Muscle layer of colon (tissue), 2 donors: ENCODE results near the gene ADRA2B.
"Not testable (repeated sequence)": the region's sequence is repeated elsewhere in the genome, so short reads cannot be mapped to it uniquely, and the experiment has no call there.

Source experiments
- H3K27ac ChIP-seq: one replicate; pipeline ENCODE4 v1.7.0; 2013; ENCODE audit warnings: low read depth, mild to moderate bottlenecking, low read length, moderate library complexity
- H3K27me3 ChIP-seq, 2 donors: one replicate each; pipeline ENCODE4 v1.7.0; 2013; ENCODE audit warnings: low read length in 2 of 2, mild to moderate bottlenecking in 2 of 2; ENCODE audit not compliant: insufficient read depth in 2 of 2, control insufficient read depth in 1 of 2
- H3K36me3 ChIP-seq: one replicate; pipeline ENCODE4 v1.7.0; 2013; ENCODE audit warnings: mild to moderate bottlenecking, low read length; ENCODE audit not compliant: insufficient read depth
- H3K4me1 ChIP-seq: one replicate; pipeline ENCODE4 v1.7.0; 2013; ENCODE audit warnings: mild to moderate bottlenecking, low read length; ENCODE audit not compliant: insufficient read depth
- H3K4me3 ChIP-seq, 2 donors: one replicate each; pipeline ENCODE4 v1.7.0; 2013; ENCODE audit warnings: low read length in 2 of 2, low read depth in 1 of 2, mild to moderate bottlenecking in 1 of 2, moderate library complexity in 1 of 2
- H3K9ac ChIP-seq: one replicate; pipeline ENCODE4 v1.7.0; 2013; ENCODE audit warnings: low read length
- H3K9me3 ChIP-seq: one replicate; pipeline ENCODE4 v1.7.0; 2013; ENCODE audit warnings: mild to moderate bottlenecking, low read length
- donor health status: abdominal sarcoma.
- donor health status: Adenocarcinoma of cecum.

ADRA2B gene

DNA sequence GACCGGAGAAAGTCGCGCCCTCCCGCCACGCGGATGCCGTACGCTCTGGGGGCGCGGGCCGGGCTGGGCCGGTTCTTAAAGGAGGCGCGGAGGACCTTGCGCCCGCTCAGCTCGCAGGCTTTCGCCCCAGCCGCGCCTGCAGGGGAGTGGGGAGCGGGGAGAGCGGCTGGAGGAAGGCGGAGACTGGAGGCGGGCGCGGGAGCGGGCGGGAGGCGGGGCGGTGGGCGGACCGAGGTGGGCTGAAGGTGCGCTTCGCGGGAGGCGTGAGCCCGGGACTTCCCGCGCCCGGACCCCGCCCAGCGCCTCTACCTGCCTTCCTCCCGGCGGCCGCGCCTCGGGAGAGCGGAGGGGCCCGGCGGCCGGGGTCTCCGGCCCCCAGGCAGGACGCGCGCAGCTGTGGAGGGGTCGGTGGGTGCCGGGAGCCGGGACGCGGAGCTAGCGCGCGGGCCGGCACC lies at the start of gene ADRA2B:
ADRA2B (minus strand) TSS at position 148 of the 455 bp plus-strand sequence. CDS start 422 bp downstream, outside the sequence.
- Histone ChIP-seq H3K9ac (no peak within 1 kb of the TSS), H3K9me3 (no peaks in the 10 kb centered on the region), H3K4me1 (peaks cover 4% of the 10 kb centered on the region), H3K4me3 (peak within 1 kb of the TSS; percentile 18 to 32), H3K36me3 (no peaks in the 10 kb centered on the region), H3K27ac (no peak within 1 kb of the TSS), H3K27me3 (peaks cover 9 to 29% of the 10 kb centered on the region in 2 donors)

GRCh38 chr2:96164459-96165184 lies 48.3 kb upstream of the ADRA2B start:
- Histone ChIP-seq H3K4me3 (no peak overlapping the region), H3K27me3 (no peaks in the 10 kb centered on the region), H3K4me1 (no peaks in the 10 kb centered on the region), H3K9me3 (no peaks in the 10 kb centered on the region), H3K36me3 (no peaks in the 10 kb centered on the region), H3K9ac (no peak overlapping the region), H3K27ac (no peak overlapping the region)

GRCh38 chr2:96163768-96164429 lies 47.5 kb upstream of the ADRA2B start:
- no peaks in the 10 kb centered on the region for H3K4me1 ChIP-seq
- no peak overlapping the region for H3K4me3 ChIP-seq
- no peak overlapping the region for H3K9ac ChIP-seq
- no peak overlapping the region for H3K27ac ChIP-seq
- no peaks in the 10 kb centered on the region for H3K9me3 ChIP-seq
- H3K36me3 ChIP-seq = no peaks in the 10 kb centered on the region
- no peaks in the 10 kb centered on the region for H3K27me3 ChIP-seq

GRCh38 chr2:96163415-96163767 lies 47.0 kb upstream of the ADRA2B start:
- H3K27ac ChIP-seq = no peak overlapping the region
- no peaks in the 10 kb centered on the region for H3K27me3 ChIP-seq
- no peaks in the 10 kb centered on the region for H3K9me3 ChIP-seq
- no peaks in the 10 kb centered on the region for H3K4me1 ChIP-seq
- no peak overlapping the region for H3K9ac ChIP-seq
- H3K36me3 ChIP-seq = no peaks in the 10 kb centered on the region
- H3K4me3 ChIP-seq = no peak overlapping the region

- Histone ChIP-seq H3K36me3 (no peaks in the 10 kb centered on the region), H3K27ac (no peak overlapping the region), H3K4me1 (no peaks in the 10 kb centered on the region), H3K9me3 (no peaks in the 10 kb centered on the region), H3K4me3 (no peak overlapping the region), H3K27me3 (no peaks in the 10 kb centered on the region), H3K9ac (no peak overlapping the region)
Measured at GRCh38 chr2:96161898-96162297, 45.5 kb upstream of the ADRA2B start.

DNA sequence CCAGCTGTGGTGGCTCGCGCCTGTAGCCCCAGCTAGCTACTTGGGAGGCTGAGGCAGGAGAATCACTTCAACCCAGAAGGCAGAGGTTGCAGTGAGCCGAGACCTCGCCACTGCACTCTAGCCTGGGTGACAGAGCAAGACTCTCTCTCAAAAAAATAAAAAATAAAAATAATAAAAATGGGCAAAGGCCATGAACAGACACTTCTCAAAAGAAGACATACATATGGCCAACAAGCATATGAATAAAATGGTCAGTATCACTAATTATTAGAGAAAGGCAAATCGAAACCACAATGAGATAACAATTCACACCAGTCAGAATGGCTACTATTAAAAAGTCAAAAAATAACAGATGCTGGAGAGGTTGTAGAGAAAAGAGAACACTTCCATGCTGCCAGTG lies 44.0 kb upstream of the ADRA2B start:
- not testable (repeated sequence) for H3K4me1 ChIP-seq, H3K27ac ChIP-seq, H3K9ac ChIP-seq

GRCh38 chr2:96159084-96159830 lies 42.9 kb upstream of the ADRA2B start:
- H3K9ac ChIP-seq = no peak overlapping the region
- no peak overlapping the region for H3K4me3 ChIP-seq
- no peak overlapping the region for H3K27ac ChIP-seq
- no peaks in the 10 kb centered on the region for H3K9me3 ChIP-seq
- H3K27me3 ChIP-seq = no peaks in the 10 kb centered on the region
- no peaks in the 10 kb centered on the region for H3K4me1 ChIP-seq
- no peaks in the 10 kb centered on the region for H3K36me3 ChIP-seq

More for the DNA sequence above, 44.0 kb upstream of the ADRA2B start:
- H3K36me3 ChIP-seq, H3K4me3 ChIP-seq, H3K9me3 ChIP-seq, H3K27me3 ChIP-seq: not testable (repeated sequence)

- H3K36me3 ChIP-seq = no peaks in the 10 kb centered on the region
- no peak overlapping the region for H3K27ac ChIP-seq
- no peaks in the 10 kb centered on the region for H3K9me3 ChIP-seq
- no peak overlapping the region for H3K9ac ChIP-seq
- H3K4me3 ChIP-seq = no peak overlapping the region
- H3K27me3 ChIP-seq = no peaks in the 10 kb centered on the region
- H3K4me1 ChIP-seq = no peaks in the 10 kb centered on the region
Measured at GRCh38 chr2:96158554-96158940, 42.2 kb upstream of the ADRA2B start.

DNA sequence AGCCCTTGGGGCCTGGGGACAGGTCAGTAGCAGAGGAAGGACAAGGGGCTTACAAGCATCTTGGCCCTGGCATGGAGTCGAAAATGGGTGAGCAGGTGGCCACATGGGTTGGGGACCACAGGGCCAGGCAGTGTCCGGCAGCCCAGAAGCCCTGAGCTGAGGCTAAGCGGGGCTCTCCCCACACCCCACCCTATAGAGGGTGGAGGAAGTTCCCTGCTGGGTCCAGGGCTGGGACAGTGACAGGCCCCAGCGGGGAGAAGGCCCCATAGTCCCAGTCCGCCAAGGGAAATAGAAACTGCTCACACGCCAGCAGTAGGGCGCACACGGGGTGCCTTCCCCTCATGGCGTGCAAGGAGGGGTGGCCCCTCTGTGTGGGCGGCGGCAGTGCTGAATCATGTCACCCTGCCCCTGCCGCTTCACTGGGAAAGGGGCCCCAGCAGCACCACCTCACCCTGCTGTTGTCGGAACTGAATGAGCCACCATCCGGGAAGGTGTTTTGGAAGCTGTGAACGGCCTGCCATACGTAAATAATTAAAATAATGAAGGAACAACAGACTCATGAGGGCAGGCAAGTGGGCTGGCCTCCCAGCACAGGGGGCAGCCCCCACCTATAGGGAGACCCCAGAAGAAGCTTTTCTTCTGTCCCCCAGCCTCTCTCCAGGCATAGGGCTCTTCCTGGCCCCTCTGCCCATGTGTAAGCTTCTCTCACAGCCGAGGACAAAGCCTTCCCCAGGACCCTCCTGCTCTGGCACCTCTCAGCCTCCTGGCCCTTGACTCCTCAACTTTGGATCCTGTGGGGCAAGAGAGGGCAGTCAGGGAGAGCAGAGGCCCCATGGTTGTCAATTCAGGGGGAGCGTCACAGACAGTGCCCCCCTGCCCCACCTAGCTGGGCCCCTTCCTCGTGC lies 41.5 kb upstream of the ADRA2B start:
- Histone ChIP-seq H3K27ac (no peak overlapping the region), H3K9ac (no peak overlapping the region), H3K27me3 (no peaks in the 10 kb centered on the region), H3K36me3 (no peaks in the 10 kb centered on the region), H3K9me3 (no peaks in the 10 kb centered on the region), H3K4me1 (no peaks in the 10 kb centered on the region), H3K4me3 (no peak overlapping the region)

- Histone ChIP-seq H3K27me3 (no peaks in the 10 kb centered on the region), H3K4me3 (no peak overlapping the region), H3K9ac (no peak overlapping the region), H3K4me1 (no peaks in the 10 kb centered on the region), H3K36me3 (no peaks in the 10 kb centered on the region), H3K9me3 (no peaks in the 10 kb centered on the region), H3K27ac (no peak overlapping the region)
Measured at GRCh38 chr2:96156926-96157648, 40.7 kb upstream of the ADRA2B start.
